ENCODE measurements around the gene WDPCP.

DNA sequence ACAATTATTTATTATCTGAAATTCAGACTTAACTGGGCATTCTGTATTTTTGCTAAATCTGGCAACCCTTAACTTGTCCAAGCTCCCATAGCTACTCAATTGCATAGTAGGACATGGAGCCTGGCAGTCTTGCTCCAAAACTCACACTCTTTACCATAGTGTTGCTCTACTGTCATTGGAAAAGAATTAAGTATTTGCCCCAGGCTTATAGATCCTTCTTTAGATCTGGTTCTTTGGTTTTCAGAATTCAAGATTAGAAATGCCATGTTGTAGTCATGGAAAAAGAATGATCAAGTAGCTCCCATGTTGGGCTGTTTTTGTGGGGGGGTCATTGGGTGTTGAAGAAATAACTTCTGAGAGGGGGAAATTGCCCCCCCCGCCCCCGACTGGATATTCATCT lies 240.9 kb downstream of the WDPCP start:
- TF ChIP-seq CTCF (IDR thresholded peaks at IDR 0.05) = no peak
- no peak for TF ChIP-seq POLR2AphosphoS5 (IDR thresholded peaks at IDR 0.05)
- TF ChIP-seq POLR2A (IDR thresholded peaks at IDR 0.05; ENCODE audit: low read depth) = no peak
- TF ChIP-seq EP300 (IDR thresholded peaks at IDR 0.05) = no peak

All from esophagus muscularis mucosa (tissue), 4 donors.